ENCODE results near the gene DHODH. TPM values are rescaled to one million over a fixed set of nuclear protein-coding genes. Genes with fewer than 3 reads are reported as not detected.
A peak's percentile ranks its signal among the peaks of the same experiment; 100 is the strongest.

The DHODH gene
- total RNA-seq, 6 experiments from 2014 or later: 6.8 to 10.0 (median 8.8) TPM

GRCh38 chr16:72009779-72010178 is 1.2 kb downstream of the DHODH start:
- peak overlapping the region; percentile 67 for H3K4me3 Mint-ChIP-seq
- H3K9me3 Mint-ChIP-seq: no peaks in the 10 kb centered on the region

DNA sequence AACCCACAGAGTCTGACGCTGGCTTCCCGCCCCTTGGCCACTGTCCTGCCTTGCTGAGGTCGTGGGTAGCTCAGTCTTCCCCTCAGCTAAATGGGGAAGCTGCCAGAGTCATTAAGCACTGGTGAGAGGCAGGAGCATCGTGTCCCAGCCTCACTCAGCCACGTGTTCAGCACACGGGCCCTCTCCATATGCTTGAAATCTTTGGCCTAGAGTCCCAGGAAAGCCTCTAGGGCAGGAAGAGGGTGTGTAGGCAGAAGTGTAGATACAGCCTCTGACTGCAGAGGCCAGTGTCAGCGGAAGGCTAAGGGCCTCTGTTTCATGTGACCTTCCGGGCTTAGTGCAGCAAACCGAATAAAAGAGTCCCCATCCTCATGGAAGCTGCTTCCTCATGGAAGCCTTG is 4.1 kb downstream of the DHODH start:
- H3K36me3 Mint-ChIP-seq (ENCODE audit: low read depth): peaks cover 11% of the 10 kb centered on the region
- H3K9me3 Mint-ChIP-seq: no peaks in the 10 kb centered on the region

More at GRCh38 chr16:72009779-72010178, 1.2 kb downstream of the DHODH start:
- peaks cover 22% of the 10 kb centered on the region for H3K4me1 Mint-ChIP-seq (ENCODE audit: low read depth)
- TF ChIP-seq, protein P1, sequence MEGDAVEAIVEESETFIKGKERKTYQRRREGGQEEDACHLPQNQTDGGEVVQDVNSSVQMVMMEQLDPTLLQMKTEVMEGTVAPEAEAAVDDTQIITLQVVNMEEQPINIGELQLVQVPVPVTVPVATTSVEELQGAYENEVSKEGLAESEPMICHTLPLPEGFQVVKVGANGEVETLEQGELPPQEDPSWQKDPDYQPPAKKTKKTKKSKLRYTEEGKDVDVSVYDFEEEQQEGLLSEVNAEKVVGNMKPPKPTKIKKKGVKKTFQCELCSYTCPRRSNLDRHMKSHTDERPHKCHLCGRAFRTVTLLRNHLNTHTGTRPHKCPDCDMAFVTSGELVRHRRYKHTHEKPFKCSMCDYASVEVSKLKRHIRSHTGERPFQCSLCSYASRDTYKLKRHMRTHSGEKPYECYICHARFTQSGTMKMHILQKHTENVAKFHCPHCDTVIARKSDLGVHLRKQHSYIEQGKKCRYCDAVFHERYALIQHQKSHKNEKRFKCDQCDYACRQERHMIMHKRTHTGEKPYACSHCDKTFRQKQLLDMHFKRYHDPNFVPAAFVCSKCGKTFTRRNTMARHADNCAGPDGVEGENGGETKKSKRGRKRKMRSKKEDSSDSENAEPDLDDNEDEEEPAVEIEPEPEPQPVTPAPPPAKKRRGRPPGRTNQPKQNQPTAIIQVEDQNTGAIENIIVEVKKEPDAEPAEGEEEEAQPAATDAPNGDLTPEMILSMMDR (IDR thresholded peaks at IDR 0.05): no peak
- H3K27ac Mint-ChIP-seq: peak overlapping the region; percentile 16; the same call in 1 of the 2 replicates
- H3K27me3 Mint-ChIP-seq (ENCODE audit: insufficient read depth): peaks cover 2% of the 10 kb centered on the region
- peaks cover 11% of the 10 kb centered on the region for H3K36me3 Mint-ChIP-seq (ENCODE audit: low read depth)
- DNase-seq: no peak

DNA sequence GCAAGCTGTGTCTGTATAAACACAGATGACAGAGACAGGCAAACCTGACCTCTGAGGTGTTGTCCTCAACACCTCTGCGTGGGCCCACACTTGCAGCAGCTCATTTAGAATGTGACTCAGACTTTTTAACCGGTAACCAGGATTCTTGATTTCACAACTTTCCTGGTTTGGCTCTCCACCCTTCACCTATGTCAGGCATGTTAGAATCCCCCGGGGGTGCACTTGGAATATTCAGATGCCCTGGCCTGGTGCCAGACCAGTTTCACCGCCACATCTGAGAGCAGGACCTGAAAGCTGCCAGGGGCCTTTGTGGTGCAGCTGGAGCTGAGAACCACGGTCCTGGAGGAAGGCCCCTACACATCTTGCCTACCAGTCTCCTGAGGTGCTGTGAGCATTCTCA is 4.8 kb downstream of the DHODH start:
- H3K27ac Mint-ChIP-seq: no peak overlapping the region
- H3K4me3 Mint-ChIP-seq: no peak overlapping the region
- TF ChIP-seq, protein P1 (IDR thresholded peaks at IDR 0.05): no peak
- H3K36me3 Mint-ChIP-seq (ENCODE audit: low read depth): peaks cover 11% of the 10 kb centered on the region
- no peak for DNase-seq
- H3K4me1 Mint-ChIP-seq (ENCODE audit: low read depth): peaks cover 21% of the 10 kb centered on the region
- H3K9me3 Mint-ChIP-seq: no peaks in the 10 kb centered on the region
- peaks cover 1% of the 10 kb centered on the region; the same call in 1 of the 2 replicates for H3K27me3 Mint-ChIP-seq (ENCODE audit: insufficient read depth)

More for the DNA sequence above, 4.1 kb downstream of the DHODH start:
- TF ChIP-seq, protein P1 (IDR thresholded peaks at IDR 0.05): no peak
- Mint-ChIP-seq H3K4me1 (ENCODE audit: low read depth) (peaks cover 22% of the 10 kb centered on the region), H3K4me3 (no peak overlapping the region), H3K27ac (no peak overlapping the region), H3K27me3 (ENCODE audit: insufficient read depth) (peaks cover 1% of the 10 kb centered on the region; the same call in 1 of the 2 replicates)
- DNase-seq: no peak

DNA sequence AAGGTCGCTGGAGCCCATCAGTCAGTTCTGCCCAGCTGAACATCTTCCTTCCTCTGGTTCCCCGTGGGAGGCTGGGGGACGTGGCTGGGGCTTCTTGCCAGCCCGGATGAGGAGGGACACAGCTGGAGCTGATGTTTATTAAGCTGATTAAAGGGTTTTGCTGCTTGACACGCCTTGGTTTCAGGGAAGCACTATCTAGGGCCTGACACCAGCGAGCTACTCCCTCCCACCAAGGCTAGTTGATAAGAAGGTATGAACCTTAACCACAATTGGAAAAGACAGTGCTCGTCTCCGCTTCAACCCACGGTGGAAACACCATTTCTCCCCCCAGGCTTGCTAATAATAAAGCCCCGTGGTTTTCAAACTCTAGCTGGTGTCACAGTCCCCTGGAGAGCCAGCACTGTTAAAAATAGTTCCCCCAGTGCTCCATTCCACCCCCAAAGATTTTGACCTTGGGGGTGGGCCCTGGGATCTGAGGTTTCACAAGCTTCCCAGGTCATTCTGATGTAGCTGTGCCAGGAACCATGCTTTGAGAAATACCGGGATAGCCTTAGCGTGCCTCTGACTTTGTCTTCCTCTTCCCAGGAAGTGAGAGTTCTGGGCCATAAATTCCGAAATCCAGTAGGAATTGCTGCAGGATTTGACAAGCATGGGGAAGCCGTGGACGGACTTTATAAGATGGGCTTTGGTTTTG is 5.5 kb downstream of the DHODH start:
- H3K27ac Mint-ChIP-seq: no peak overlapping the region
- H3K36me3 Mint-ChIP-seq (ENCODE audit: low read depth): peaks cover 6% of the 10 kb centered on the region; the same call in 1 of the 2 replicates
- DNase-seq: no peak
- TF ChIP-seq, protein P1 (IDR thresholded peaks at IDR 0.05): no peak
- H3K4me3 Mint-ChIP-seq: no peak overlapping the region
- peaks cover 15% of the 10 kb centered on the region for H3K4me1 Mint-ChIP-seq (ENCODE audit: low read depth)
- peaks cover 1% of the 10 kb centered on the region; the same call in 1 of the 2 replicates for H3K27me3 Mint-ChIP-seq (ENCODE audit: insufficient read depth)
- H3K9me3 Mint-ChIP-seq: no peaks in the 10 kb centered on the region

- TF ChIP-seq, protein P1 (IDR thresholded peaks at IDR 0.05): no peak
- peaks cover 6% of the 10 kb centered on the region; the same call in 1 of the 2 replicates for H3K36me3 Mint-ChIP-seq (ENCODE audit: low read depth)
- H3K27ac Mint-ChIP-seq: no peak overlapping the region
- no peak overlapping the region for H3K4me3 Mint-ChIP-seq
- peaks cover 1% of the 10 kb centered on the region; the same call in 1 of the 2 replicates for H3K27me3 Mint-ChIP-seq (ENCODE audit: insufficient read depth)
- DNase-seq: no peak
- no peaks in the 10 kb centered on the region for H3K9me3 Mint-ChIP-seq
- H3K4me1 Mint-ChIP-seq (ENCODE audit: low read depth): peaks cover 15% of the 10 kb centered on the region
These were observed 6.1 kb downstream of the DHODH start for GRCh38 chr16:72014675-72015074.

Data from HFFc6 (cell line).